Measurements from ENCODE around the gene CCDC141. TPM values are rescaled to one million over a fixed set of nuclear protein-coding genes. Genes with fewer than 3 reads are reported as not detected.

CCDC141 gene
- total and polyA plus RNA-seq, 7 experiments from 2014 or later = 8.2 to 39.2 (median 34.4) TPM

DNA sequence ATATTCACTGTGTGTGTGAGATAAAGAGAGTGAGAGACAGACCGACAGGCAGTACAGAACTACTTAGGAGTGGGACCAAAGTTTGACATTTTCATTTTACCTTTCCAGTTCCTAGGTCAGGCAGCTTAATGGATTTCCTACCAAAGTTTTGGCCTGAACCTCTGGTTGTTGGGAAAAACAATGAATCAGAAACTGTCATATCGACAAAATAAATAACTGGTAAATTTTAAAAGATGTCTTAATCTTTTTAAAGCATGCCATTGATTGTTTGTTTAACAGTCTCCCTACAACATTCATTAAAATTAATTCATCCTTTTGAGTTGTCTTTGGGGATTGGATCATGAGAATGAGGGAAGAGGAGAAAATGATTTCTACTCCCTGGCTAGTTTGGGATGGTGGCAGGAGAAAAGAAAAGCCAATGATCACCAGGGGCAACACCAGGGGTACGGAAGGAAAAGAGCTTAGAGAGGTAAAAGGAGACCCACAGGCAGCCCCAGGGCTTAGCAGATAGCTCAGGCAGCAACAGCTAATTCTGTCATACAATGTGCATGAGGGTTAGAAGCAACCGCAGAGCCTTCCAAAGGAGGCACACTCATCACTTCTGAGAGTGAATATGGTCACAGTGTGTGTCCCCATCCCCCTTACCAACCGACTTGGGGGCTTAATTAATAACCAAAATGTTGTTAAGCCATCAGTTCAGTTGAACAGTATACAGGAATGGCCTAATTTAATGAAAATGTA, 98.5 kb downstream of the CCDC141 start:
- ATAC-seq (no peak), DNase-seq (no peak)
- Mint-ChIP-seq H3K9me3 (peaks cover 0 to 14% (median 2%) of the 10 kb centered on the region in 11 donors), H3K36me3 (peaks cover 0 to 74% (median 45%) of the 10 kb centered on the region in 5 donors), H3K27me3 (no peaks in the 10 kb centered on the region), H3K4me1 (peaks cover 0 to 9% (median 6%) of the 10 kb centered on the region in 7 donors), H3K4me3 (no peak overlapping the region), H3K27ac (no peak overlapping the region)
- H3K4me3 ChIP-seq (ENCODE audit: low read length) = no peak overlapping the region
- H3K9me3 ChIP-seq (ENCODE audit: control insufficient read depth in 2 of 3, low read length in 3 of 3) = peaks cover 0 to 6% (median 0%) of the 10 kb centered on the region in 3 experiments
- H3K36me3 ChIP-seq (ENCODE audit: control insufficient read depth in 2 of 3, insufficient read depth in 3 of 3, low read length in 3 of 3) = no peaks in the 10 kb centered on the region
- H3K27ac ChIP-seq (ENCODE audit: low read depth, low read length) = no peak overlapping the region
- intact Hi-C loops (cut with micrococcal nuclease) = no loop called here
- H3K27me3 ChIP-seq (ENCODE audit: control insufficient read depth in 2 of 2, insufficient read depth in 2 of 2, low read length in 2 of 2) = no peaks in the 10 kb centered on the region
- CTCF ChIA-PET = no interaction called here
- POLR2A ChIA-PET = no interaction called here
- H3K4me1 ChIP-seq (ENCODE audit: control insufficient read depth in 2 of 2, insufficient read depth in 2 of 2, low read length in 2 of 2) = no peaks in the 10 kb centered on the region

DNA sequence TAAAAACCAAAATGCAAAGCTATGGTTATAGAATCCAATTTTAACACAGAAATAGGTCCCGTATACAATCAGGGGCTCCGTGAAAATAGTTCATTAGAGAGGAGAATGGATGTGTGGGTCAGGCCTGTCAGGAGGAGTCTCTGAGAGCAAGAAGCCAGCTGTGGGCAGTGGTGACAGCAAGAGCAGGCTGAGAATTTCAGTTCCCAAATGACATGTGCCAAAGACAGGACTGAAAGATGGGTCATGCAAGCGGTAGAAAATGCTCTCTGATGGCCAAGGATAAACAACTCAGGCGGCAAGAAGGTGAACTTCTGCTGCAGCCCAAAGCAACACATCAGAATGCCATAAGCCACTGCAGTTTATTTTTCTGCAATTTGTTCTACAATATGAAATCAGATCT, 100.4 kb downstream of the CCDC141 start:
- H3K9me3 Mint-ChIP-seq = peaks cover 0 to 14% (median 2%) of the 10 kb centered on the region in 11 donors
- ATAC-seq = no peak
- H3K4me3 Mint-ChIP-seq = no peak overlapping the region
- Histone ChIP-seq H3K4me1 (ENCODE audit: control insufficient read depth in 2 of 2, insufficient read depth in 2 of 2, low read length in 2 of 2) (no peaks in the 10 kb centered on the region), H3K27ac (ENCODE audit: low read depth, low read length) (no peak overlapping the region), H3K27me3 (ENCODE audit: control insufficient read depth in 2 of 2, insufficient read depth in 2 of 2, low read length in 2 of 2) (no peaks in the 10 kb centered on the region), H3K4me3 (ENCODE audit: low read length) (no peak overlapping the region), H3K9me3 (ENCODE audit: control insufficient read depth in 2 of 3, low read length in 3 of 3) (peaks cover 0 to 6% (median 0%) of the 10 kb centered on the region in 3 experiments), H3K36me3 (ENCODE audit: control insufficient read depth in 2 of 3, insufficient read depth in 3 of 3, low read length in 3 of 3) (no peaks in the 10 kb centered on the region)
- DNase-seq = no peak
- peaks cover 0 to 72% (median 46%) of the 10 kb centered on the region in 5 donors for H3K36me3 Mint-ChIP-seq
- H3K27me3 Mint-ChIP-seq = no peaks in the 10 kb centered on the region
- intact Hi-C loops (cut with micrococcal nuclease) = no loop called here
- peaks cover 0 to 9% (median 6%) of the 10 kb centered on the region in 7 donors for H3K4me1 Mint-ChIP-seq
- CTCF ChIA-PET = no interaction called here
- POLR2A ChIA-PET = interaction anchor here (0.6 kb wide), 1 partner anchor 85 kb away, joined by 3 read pairs; no protein-coding TSS in a partner anchor
- no peak overlapping the region for H3K27ac Mint-ChIP-seq

DNA sequence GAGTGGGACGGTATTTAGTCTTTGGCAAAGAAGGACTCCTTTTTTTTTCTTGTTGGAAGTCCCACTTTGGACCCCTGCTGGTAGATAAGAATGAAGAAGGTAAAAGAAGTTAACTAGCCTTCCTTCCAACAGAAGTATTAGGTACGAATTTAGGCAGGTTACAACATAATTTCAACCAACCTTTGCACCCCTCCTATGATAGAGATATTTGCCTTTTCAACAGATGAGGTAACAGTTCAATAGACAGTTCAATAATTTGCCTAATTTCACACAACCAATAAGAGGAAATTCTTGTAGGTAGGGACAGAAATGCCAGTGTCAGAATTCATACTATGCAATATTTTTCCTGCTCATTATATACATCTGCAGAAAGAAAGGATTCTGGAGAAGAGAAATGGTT, 100.8 kb downstream of the CCDC141 start:
- intact Hi-C loops (cut with micrococcal nuclease) = no loop called here
- ATAC-seq = no peak
- no peaks in the 10 kb centered on the region for H3K27me3 ChIP-seq (ENCODE audit: control insufficient read depth in 2 of 2, insufficient read depth in 2 of 2, low read length in 2 of 2)
- POLR2A ChIA-PET = no interaction called here
- CTCF ChIA-PET = no interaction called here
- no peak overlapping the region for H3K27ac ChIP-seq (ENCODE audit: low read depth, low read length)
- Mint-ChIP-seq H3K4me1 (peaks cover 0 to 9% (median 6%) of the 10 kb centered on the region in 7 donors), H3K36me3 (peaks cover 0 to 75% (median 50%) of the 10 kb centered on the region in 5 donors), H3K27ac (no peak overlapping the region), H3K4me3 (no peak overlapping the region), H3K9me3 (peaks cover 0 to 14% (median 2%) of the 10 kb centered on the region in 11 donors), H3K27me3 (no peaks in the 10 kb centered on the region)
- H3K4me1 ChIP-seq (ENCODE audit: control insufficient read depth in 2 of 2, insufficient read depth in 2 of 2, low read length in 2 of 2) = no peaks in the 10 kb centered on the region
- H3K9me3 ChIP-seq (ENCODE audit: control insufficient read depth in 2 of 3, low read length in 3 of 3) = peaks cover 0 to 6% (median 0%) of the 10 kb centered on the region in 3 experiments
- H3K36me3 ChIP-seq (ENCODE audit: control insufficient read depth in 2 of 3, insufficient read depth in 3 of 3, low read length in 3 of 3) = no peaks in the 10 kb centered on the region
- DNase-seq = no peak
- no peak overlapping the region for H3K4me3 ChIP-seq (ENCODE audit: low read length)

DNA sequence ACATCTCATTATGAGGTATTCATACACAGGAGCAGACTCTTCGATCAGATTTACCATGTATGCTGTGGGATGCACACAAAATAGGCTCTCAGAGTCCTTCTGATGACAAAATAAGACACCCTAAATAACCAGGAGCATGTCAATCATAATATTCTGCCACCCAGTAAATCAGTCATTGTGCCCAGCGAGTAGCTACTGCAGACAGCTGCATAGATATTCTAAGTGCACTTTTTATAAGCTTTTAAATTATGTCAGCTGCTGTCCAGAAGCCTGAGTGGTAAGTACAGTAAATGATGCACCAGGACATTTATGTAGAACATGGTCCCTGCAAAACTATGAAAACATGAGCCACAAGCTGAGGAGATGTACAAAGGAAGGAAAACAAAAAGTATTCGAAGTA, 102.9 kb downstream of the CCDC141 start:
- Mint-ChIP-seq H3K4me3 (no peak overlapping the region), H3K4me1 (peaks cover 0 to 9% (median 6%) of the 10 kb centered on the region in 7 donors), H3K27ac (no peak overlapping the region), H3K9me3 (peaks cover 0 to 14% (median 2%) of the 10 kb centered on the region in 11 donors), H3K27me3 (no peaks in the 10 kb centered on the region), H3K36me3 (peaks cover 0 to 82% (median 62%) of the 10 kb centered on the region in 5 donors)
- peaks cover 0 to 6% (median 0%) of the 10 kb centered on the region in 3 experiments for H3K9me3 ChIP-seq (ENCODE audit: control insufficient read depth in 2 of 3, low read length in 3 of 3)
- no peaks in the 10 kb centered on the region for H3K27me3 ChIP-seq (ENCODE audit: control insufficient read depth in 2 of 2, insufficient read depth in 2 of 2, low read length in 2 of 2)
- H3K36me3 ChIP-seq (ENCODE audit: control insufficient read depth in 2 of 3, insufficient read depth in 3 of 3, low read length in 3 of 3) = no peaks in the 10 kb centered on the region
- DNase-seq (no peak), ATAC-seq (no peak)
- no peak overlapping the region for H3K4me3 ChIP-seq (ENCODE audit: low read length)
- no peaks in the 10 kb centered on the region for H3K4me1 ChIP-seq (ENCODE audit: control insufficient read depth in 2 of 2, insufficient read depth in 2 of 2, low read length in 2 of 2)
- ChIA-PET POLR2A (no interaction called here), CTCF (interaction anchor here (0.8 kb wide), 1 partner anchor 182 kb away, joined by 3 read pairs; no protein-coding TSS in a partner anchor)
- H3K27ac ChIP-seq (ENCODE audit: low read depth, low read length) = no peak overlapping the region
- intact Hi-C loops (cut with micrococcal nuclease) = no loop called here

DNA sequence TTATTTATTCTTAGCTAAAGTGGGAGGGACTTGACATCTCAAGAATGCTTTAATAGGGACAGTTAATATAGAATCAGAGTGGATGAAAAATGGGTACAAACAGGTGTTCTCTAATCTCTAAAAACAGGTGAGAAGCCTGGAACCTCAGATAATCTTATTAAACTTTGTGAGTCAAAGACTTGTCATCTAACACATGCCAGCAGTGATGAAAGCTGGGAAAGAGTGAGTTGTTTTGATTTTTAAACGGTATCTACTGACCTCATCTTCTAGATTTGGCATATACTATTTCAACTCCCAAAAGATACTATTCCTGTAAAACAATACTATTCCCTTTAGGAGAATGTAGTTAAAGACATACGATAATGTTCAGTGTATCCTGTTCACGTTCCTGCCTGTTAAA, 103.4 kb downstream of the CCDC141 start:
- POLR2A ChIA-PET = no interaction called here
- Mint-ChIP-seq H3K4me1 (peaks cover 0 to 9% (median 6%) of the 10 kb centered on the region in 7 donors), H3K36me3 (peaks cover 0 to 77% (median 62%) of the 10 kb centered on the region in 5 donors), H3K9me3 (peaks cover 0 to 14% (median 2%) of the 10 kb centered on the region in 11 donors), H3K27ac (no peak overlapping the region), H3K27me3 (no peaks in the 10 kb centered on the region), H3K4me3 (no peak overlapping the region)
- DNase-seq = no peak
- Histone ChIP-seq H3K27me3 (ENCODE audit: control insufficient read depth in 2 of 2, insufficient read depth in 2 of 2, low read length in 2 of 2) (no peaks in the 10 kb centered on the region), H3K27ac (ENCODE audit: low read depth, low read length) (no peak overlapping the region), H3K4me1 (ENCODE audit: control insufficient read depth in 2 of 2, insufficient read depth in 2 of 2, low read length in 2 of 2) (no peaks in the 10 kb centered on the region), H3K4me3 (ENCODE audit: low read length) (no peak overlapping the region), H3K36me3 (ENCODE audit: control insufficient read depth in 2 of 3, insufficient read depth in 3 of 3, low read length in 3 of 3) (no peaks in the 10 kb centered on the region), H3K9me3 (ENCODE audit: control insufficient read depth in 2 of 3, low read length in 3 of 3) (peaks cover 0 to 6% (median 0%) of the 10 kb centered on the region in 3 experiments)
- intact Hi-C loops (cut with micrococcal nuclease) = no loop called here
- ATAC-seq = no peak
- CTCF ChIA-PET = no interaction called here

DNA sequence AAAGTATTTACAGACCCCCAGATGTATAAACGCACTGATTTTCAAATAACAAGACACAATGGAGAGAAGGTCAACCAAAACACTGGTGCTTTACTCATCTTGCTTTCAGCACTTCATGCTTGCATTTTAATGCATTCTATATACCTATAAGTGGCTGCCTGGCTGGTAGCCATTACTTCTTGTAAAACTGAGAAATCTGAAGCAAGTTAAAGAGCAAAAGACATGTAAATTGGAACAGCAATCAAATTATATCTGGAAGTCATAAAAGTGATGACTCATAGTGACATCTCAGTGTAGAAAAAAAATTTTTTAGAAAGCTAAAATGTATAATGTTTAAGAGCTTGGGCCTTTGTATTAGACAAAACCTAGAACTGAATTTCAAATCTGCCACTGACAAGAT, 106.2 kb downstream of the CCDC141 start:
- intact Hi-C loops (cut with micrococcal nuclease) = no loop called here
- Histone ChIP-seq H3K9me3 (ENCODE audit: control insufficient read depth in 2 of 3, low read length in 3 of 3) (peaks cover 0 to 6% (median 0%) of the 10 kb centered on the region in 3 experiments), H3K27ac (ENCODE audit: low read depth, low read length) (no peak overlapping the region), H3K36me3 (ENCODE audit: control insufficient read depth in 2 of 3, insufficient read depth in 3 of 3, low read length in 3 of 3) (peaks cover 0 to 8% (median 0%) of the 10 kb centered on the region in 3 experiments), H3K4me1 (ENCODE audit: control insufficient read depth in 2 of 2, insufficient read depth in 2 of 2, low read length in 2 of 2) (no peaks in the 10 kb centered on the region), H3K27me3 (ENCODE audit: control insufficient read depth in 2 of 2, insufficient read depth in 2 of 2, low read length in 2 of 2) (no peaks in the 10 kb centered on the region), H3K4me3 (ENCODE audit: low read length) (no peak overlapping the region)
- Mint-ChIP-seq H3K9me3 (peaks cover 0 to 12% (median 4%) of the 10 kb centered on the region in 11 donors), H3K4me1 (no peaks in the 10 kb centered on the region), H3K27me3 (no peaks in the 10 kb centered on the region), H3K36me3 (peaks cover 1 to 78% (median 65%) of the 10 kb centered on the region in 5 donors), H3K4me3 (no peak overlapping the region), H3K27ac (no peak overlapping the region)
- DNase-seq (no peak), ATAC-seq (no peak)
- ChIA-PET CTCF (no interaction called here), POLR2A (no interaction called here)

DNA sequence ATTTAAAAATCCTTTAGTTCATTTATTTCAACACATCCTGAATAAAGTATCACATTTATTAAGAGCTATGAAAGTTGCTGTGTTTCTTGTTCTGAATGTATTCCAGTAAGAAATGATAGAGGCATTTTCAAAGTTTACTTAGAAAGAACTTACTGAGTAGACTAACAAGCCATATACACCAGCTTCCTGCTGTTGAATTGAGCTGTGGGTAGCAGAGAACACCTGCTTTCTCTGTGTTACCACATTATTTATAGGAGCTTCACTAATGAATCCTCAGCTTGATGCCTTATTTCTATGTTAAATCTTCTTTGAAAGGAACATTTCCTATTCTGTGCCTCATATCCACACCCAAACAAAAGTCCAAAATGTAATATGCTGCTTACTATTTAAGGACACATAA, 115.4 kb downstream of the CCDC141 start:
- H3K36me3 Mint-ChIP-seq = peaks cover 15 to 84% (median 72%) of the 10 kb centered on the region in 5 donors
- CTCF ChIA-PET = no interaction called here
- ATAC-seq = no peak
- Histone ChIP-seq H3K36me3 (ENCODE audit: control insufficient read depth in 2 of 3, insufficient read depth in 3 of 3, low read length in 3 of 3) (peaks cover 0 to 7% (median 0%) of the 10 kb centered on the region in 3 experiments), H3K27ac (ENCODE audit: low read depth, low read length) (no peak overlapping the region), H3K4me3 (ENCODE audit: low read length) (no peak overlapping the region), H3K4me1 (ENCODE audit: control insufficient read depth in 2 of 2, insufficient read depth in 2 of 2, low read length in 2 of 2) (no peaks in the 10 kb centered on the region), H3K9me3 (ENCODE audit: control insufficient read depth in 2 of 3, low read length in 3 of 3) (no peaks in the 10 kb centered on the region), H3K27me3 (ENCODE audit: control insufficient read depth in 2 of 2, insufficient read depth in 2 of 2, low read length in 2 of 2) (no peaks in the 10 kb centered on the region)
- no peak for DNase-seq
- no peak overlapping the region for H3K4me3 Mint-ChIP-seq
- H3K27ac Mint-ChIP-seq = no peak overlapping the region
- peaks cover 7 to 51% (median 22%) of the 10 kb centered on the region in 11 donors for H3K9me3 Mint-ChIP-seq
- no peaks in the 10 kb centered on the region for H3K4me1 Mint-ChIP-seq
- intact Hi-C loops (cut with micrococcal nuclease) = no loop called here
- POLR2A ChIA-PET = no interaction called here
- H3K27me3 Mint-ChIP-seq = no peaks in the 10 kb centered on the region

Measured in naive thymus-derived CD4-positive, alpha-beta T cell (primary cell).